Activated CD4-positive, CD25-positive, alpha-beta regulatory T cell treated with anti-CD3 and anti-CD28 coated beads, Interleukin-2, amount 50 U/mL, for 16 hours (primary cell): ENCODE data around the gene TMPRSS13.
"Not testable (repeated sequence)": the region's sequence is repeated elsewhere in the genome, so short reads cannot be mapped to it uniquely, and the experiment has no call there.

Source experiments
- DNase-seq: peaks from one replicate; pipeline ENCODE4 v3.0.0-alpha.2; 2020; ENCODE audit warnings: low read depth, low spot score

TMPRSS13 gene

GRCh38 chr11:117931331-117931950, 2.2 kb upstream of the TMPRSS13 start:
- no peak for DNase-seq

GRCh38 chr11:117930668-117931330, 1.6 kb upstream of the TMPRSS13 start:
- no peak for DNase-seq

- DNase-seq: no peak
Observed at GRCh38 chr11:117929916-117930570, 841 bp upstream of the TMPRSS13 start.

DNA sequence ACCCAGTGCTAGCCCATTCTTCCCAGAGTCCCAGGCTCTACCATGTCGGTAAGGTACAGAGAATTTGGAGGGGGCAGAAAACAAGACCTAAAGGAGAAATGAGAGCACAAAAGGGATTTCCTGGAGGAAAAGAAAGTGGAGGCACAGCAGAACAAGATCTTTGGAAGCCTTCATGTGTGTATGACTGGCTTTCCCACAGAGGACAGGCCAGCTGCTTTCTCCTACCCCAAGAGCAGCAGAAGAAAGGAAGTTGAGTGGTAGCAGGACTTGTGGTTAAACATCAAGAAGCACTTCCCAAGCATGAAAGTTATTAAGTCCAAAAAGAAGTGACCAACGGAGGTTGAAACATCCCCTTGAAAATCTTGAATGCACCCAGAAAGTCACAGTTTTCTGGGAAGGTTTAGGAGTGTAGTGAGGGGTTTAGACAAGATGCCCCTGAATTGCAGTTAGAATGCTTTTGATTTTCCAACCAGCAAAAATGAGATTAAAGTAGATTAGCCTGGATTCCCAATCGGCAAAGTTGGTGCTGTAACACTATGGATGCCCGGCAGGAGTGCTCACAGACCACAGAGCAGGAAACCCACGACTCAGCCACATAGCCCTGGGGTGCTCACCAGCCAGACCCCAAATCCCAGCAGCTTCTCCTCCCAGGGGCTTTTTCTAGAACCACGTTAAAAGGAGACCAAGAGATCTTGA, 608 bp downstream of the TMPRSS13 start:
- no peak for DNase-seq

- no peak for DNase-seq
Observed at GRCh38 chr11:117927926-117928325, 1.3 kb downstream of the TMPRSS13 start.

DNA sequence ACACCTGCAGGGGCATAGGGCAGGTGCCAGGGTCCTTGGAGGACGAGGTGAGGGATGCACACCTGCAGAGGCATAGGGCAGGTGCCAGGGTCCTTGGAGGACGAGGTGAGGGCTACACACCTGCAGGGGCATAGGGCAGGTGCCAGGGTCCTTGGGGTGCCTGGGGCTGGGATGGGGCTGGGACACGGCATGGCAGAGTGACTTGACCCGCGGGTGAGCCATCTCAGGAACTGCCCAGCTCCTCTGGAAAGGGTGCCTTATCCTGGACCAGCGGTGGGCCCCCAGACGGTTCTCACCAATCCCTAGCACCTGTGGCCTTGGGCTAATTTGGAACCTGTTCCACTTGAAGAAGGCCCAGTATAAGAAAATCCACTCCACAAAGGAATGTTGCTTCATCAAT, 3.0 kb downstream of the TMPRSS13 start:
- not testable (repeated sequence) for DNase-seq

GRCh38 chr11:117925198-117925925, 3.8 kb downstream of the TMPRSS13 start:
- no peak for DNase-seq

- DNase-seq: no peak
Observed at GRCh38 chr11:117924631-117925170, 4.5 kb downstream of the TMPRSS13 start.

GRCh38 chr11:117923773-117924172, 5.4 kb downstream of the TMPRSS13 start:
- DNase-seq: no peak

DNA sequence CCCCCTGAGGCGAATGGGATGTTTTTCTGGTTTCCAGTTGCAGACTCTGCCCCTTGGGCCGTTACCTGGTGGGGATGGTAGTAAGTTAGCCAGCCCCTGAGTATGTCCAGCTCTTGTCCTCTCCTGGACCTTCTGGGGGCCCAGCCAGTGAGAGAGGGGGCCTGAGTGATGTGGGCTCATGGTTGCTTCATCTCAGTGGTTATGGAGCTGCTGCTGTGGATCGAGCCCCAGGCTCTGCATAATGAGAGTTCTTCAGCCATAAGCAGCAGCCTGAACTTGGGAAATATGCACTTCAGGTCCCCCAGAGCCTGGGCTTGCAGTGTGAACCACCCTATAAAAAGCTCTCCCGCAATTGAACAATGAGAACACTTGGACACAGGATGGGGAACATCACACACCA, 5.9 kb downstream of the TMPRSS13 start:
- no peak for DNase-seq

DNA sequence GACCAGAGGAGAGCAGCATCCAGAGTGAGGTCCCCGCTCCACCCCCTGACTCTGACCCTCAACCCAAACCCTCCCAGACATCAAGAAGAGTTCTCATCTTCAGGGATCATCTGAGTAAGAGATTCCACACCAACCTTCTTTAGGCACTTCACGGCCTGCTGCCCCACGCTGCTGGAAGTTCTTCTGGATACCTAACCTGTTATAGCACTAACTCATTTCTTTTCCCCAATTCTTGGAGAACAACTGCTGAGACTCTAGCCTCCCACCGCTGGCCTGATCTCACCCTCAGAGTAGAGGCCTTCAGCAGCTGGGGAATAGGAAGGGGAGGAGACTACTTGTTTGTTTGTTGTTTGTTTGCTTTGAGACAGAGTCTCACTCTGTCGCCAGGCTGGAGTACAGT, 7.3 kb downstream of the TMPRSS13 start:
- no peak for DNase-seq

- DNase-seq: no peak
Observed at GRCh38 chr11:117921456-117921855, 7.7 kb downstream of the TMPRSS13 start.

GRCh38 chr11:117919781-117920221, 9.4 kb downstream of the TMPRSS13 start:
- no peak for DNase-seq

GRCh38 chr11:117919341-117919740, 9.9 kb downstream of the TMPRSS13 start:
- no peak for DNase-seq

- DNase-seq: no peak
Observed at GRCh38 chr11:117918366-117919255, 10.6 kb downstream of the TMPRSS13 start.

DNA sequence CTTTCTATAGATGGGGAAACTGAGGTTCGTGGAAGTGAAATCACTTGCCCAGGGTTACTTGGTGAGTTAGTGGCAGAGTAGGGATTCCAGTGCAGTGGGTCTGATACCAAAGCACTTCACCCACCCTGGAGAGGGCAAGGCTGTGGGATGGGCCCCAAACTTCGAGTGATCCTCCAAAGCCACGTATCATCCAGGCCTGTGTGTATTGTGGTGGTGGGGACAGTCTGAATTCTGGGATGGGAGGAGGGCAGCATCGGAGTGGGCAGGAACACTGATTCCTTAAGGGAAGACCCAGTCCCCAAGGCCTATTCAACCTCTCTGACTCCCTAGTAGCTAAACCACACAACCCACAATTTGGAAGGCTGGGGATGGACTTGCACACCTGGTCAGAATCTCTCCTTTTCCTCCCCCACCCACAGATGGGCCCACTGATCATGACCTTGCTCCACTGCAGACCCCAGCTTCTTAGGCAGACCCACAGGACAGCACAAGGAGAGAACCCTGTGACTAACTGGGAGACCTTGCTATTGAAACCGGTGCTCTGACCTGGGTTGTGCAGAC, 11.5 kb downstream of the TMPRSS13 start:
- DNase-seq: no peak

DNA sequence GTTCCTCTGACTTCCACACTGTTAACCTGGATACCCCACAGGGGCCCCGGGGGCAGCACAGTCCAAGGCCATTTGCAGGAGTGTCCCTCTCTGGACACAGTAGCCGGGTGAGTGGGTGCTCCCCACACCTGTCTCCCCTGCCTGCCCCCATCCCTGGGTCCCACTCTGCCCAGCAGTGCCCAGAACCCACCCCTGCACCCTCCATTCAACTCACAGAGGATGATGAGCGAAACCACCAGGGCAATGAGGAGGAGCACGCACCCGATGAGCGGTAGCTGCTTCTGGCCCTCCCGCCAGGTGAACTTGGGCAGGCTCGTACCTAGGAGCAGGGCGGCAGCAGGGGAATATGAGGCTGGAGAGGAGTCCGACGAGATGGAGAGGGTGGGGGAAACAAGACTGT, 12.2 kb downstream of the TMPRSS13 start:
- DNase-seq: no peak

DNA sequence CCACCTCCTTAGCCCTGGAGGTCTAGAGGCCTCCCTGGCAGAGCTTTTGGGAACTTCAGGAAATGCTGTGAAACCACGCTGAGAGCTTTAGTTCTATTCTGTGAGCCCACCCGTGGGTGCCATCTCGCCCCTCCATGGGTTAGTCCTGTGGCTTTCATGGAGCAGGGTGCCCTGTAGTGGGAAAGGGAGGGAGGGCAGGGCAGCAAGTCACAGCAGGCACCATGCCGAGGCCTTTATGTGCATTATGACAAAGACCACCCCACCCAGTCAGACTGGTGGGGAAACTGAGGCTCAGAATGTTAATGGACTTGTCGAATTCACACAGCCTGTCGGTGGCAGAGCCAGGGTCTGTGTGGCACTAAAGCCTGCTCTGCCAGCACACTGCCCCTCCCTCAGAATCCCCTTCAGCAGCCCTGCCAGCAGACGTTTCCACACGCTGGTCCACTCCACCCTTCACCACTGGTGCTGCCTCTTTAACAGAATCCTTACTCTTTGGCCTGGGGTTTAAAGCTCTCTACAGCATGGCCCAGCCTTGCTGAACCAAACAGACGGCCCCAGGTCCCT, 13.4 kb downstream of the TMPRSS13 start:
- DNase-seq: no peak

DNA sequence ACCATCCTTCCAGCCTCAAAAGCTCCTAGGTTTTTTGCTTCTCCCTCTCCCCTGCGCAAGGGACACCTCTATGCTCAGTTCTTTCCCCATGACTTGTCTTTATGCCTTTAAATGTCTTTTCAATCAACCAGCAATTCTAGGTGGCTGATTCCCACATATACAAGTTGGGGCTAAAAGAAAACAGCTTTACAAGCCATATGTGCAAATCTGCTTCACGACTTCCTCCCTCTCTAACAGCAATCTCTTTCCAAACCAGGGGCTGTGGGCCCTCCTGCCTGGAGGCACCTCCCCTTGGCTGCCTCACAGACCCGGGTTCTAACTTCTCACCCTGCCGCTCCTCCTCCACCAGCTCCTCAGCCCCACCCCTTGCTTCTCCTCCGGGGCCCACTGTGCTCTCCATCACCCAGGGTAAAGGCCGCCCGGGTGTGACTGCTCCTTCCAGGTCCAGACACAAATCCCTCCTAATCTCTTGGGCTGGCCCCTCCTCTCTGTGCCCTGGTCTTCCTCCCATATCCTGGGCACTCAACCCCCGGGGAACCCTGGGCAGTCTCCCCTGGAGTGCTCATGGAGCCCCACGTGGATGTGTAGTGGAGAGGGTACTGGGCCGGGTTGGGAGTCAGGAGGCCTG, 14.1 kb downstream of the TMPRSS13 start:
- no peak for DNase-seq
